ENCODE results near the gene ASTL. TPM values are rescaled to one million over a fixed set of nuclear protein-coding genes. Genes with fewer than 3 reads are reported as not detected.

The ASTL gene
- total RNA-seq, 1 experiment from 2014 or later = 2.5 TPM

DNA sequence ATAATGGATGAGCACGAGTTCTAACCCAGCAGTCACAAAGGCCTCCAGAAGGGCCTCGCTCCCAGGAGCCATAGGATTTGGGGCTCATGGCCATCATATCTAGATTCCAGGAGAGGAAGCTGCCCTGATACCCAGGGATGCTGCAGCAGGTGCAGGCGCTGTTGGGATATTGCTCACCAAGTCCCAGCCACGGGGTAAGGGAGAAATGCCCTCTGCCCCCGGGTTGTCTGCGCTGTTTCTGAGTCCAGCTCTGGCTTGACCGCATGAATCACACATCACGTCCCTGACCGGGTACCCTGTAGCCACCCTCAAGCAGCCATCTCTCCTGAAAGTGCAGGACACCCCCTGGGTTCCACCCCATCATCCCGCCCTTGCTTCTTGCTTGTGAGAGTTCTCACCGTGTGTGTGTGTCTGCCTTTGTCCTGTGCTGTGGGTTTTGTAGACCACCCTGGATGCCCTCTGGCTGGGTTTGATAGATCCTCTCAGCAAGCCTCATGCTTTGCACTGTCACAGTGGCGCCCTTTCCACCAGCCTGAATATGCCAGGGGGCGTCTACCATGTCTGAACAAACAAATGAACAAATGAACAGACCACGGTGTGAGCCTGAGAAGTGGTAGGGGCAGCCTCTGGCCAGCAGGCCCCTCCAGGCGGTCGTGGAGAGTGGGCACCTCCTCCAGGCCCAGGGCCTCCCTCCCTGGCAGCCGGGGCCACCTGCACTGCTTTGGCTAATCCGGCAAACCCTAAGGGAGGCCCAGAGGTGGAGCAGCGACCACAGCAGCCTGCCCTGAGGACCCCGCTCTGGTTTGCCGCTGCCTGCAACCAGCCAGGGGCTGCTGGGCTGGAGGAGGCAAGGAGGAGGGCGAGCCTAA, 54.1 kb downstream of the ASTL start:
- no peak for DNase-seq (ENCODE audit: low spot score)

- DNase-seq (ENCODE audit: low spot score) = no peak
Measured at GRCh38 chr2:96083064-96083939, 55.0 kb downstream of the ASTL start.

DNA sequence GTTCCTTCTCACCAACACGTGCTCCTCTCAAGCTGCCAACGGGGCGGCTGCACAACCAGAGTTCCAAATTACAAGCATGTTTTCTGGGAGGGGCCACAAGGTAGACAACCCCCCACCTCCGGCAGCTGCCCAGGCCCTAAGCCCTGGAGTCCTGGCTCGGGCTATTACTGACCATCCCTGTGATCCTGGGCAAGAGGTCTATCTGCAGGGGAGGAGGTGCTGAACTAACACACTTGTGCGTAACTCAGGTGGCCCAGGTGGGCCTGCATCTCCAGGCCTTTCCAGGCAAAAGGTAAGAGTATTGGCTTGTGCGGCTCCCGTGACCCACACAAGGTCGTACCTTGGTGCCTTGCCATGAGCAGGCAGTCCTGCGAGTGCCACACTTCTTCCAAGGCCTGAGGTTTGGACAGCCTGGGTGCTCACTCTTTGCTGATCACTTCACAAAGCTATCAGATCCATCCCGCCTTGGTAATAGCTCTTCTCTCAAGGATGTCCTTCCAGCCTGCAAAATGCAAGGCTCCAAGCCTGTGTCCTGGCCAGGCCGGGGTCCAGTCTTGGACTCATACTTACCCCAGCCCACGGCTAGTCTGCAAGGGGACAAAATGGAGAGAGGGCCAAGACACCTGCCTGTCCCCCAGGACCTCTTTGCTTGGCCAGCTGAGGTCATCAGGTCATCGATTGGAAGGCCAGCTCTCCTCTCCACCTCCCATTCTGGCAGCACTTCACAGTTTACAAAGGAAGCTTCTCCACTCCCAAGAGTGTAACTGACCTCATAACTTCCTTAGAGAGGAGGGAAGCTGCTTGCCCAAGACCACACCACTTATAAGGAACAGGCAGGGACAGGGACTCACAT, 55.9 kb downstream of the ASTL start:
- DNase-seq (ENCODE audit: low spot score) = no peak

GRCh38 chr2:96081042-96081441, 57.3 kb downstream of the ASTL start:
- no peak for DNase-seq (ENCODE audit: low spot score)

GRCh38 chr2:96075199-96075771, 63.0 kb downstream of the ASTL start:
- DNase-seq (ENCODE audit: low spot score) = no peak

GRCh38 chr2:96074156-96074555, 64.1 kb downstream of the ASTL start:
- DNase-seq (ENCODE audit: low spot score) = no peak

DNA sequence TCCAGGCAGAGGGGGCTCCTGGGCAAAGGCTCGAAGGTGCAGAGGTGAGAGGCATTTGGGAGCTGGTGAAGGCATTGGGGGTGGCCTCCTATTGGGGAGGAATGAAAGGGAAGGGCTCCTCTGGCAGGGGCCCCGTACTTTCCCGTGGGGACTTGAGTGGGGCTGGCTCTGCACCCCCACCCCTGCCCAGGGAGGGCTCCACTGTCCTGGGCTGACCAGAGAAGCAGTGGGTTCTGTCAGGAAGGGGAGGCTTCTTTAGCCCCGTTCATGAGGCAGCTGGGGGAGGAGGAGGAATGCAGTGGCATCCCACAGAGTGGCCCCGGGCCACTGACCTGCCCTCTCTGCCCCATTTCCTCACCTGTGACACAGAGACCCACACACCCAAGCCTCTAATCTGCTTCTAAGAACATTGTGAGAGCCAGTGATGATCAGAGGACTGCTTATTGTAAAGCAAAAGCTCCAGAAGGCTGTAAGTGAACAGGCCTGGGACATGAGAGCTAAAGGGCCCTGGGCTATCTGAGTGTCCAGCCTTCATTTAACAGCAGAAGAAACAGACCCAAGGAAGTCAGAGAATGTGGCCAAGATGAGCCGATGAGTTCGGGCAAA, 65.0 kb downstream of the ASTL start:
- DNase-seq (ENCODE audit: low spot score) = no peak

Other genes with a start within 250 kb of the ASTL start
- 7.3 and 9.8 TPM in 2 replicates for gene ANKRD36C, start 146.7 kb downstream of the ASTL start, total RNA-seq (2014; rRNA removed; shearing (Covaris generic))
- gene GPAT2, start 103.6 kb downstream of the ASTL start, total RNA-seq (2014; rRNA removed; shearing (Covaris generic)) = not detected in 2 replicates
- 0.46 TPM in 1 of 2 replicates, not detected in the other for gene ADRA2B, start 21.9 kb downstream of the ASTL start, total RNA-seq (2014; rRNA removed; shearing (Covaris generic))
- 73.5 and 75.7 TPM in 2 replicates for gene DUSP2, start 6.9 kb upstream of the ASTL start, total RNA-seq (2014; rRNA removed; shearing (Covaris generic))
- gene STARD7, start 70.3 kb upstream of the ASTL start, total RNA-seq (2014; rRNA removed; shearing (Covaris generic)) = 133 and 166 TPM in 2 replicates
- 26.2 and 33.1 TPM in 2 replicates for gene TMEM127, start 127.5 kb upstream of the ASTL start, total RNA-seq (2014; rRNA removed; shearing (Covaris generic))
- gene CIAO1, start 127.7 kb upstream of the ASTL start, total RNA-seq (2014; rRNA removed; shearing (Covaris generic)) = 169 and 197 TPM in 2 replicates
- 82.2 and 86.3 TPM in 2 replicates for gene SNRNP200, start 167.0 kb upstream of the ASTL start, total RNA-seq (2014; rRNA removed; shearing (Covaris generic))
- gene ITPRIPL1, start 186.8 kb upstream of the ASTL start, total RNA-seq (2014; rRNA removed; shearing (Covaris generic)) = not detected in 2 replicates
- 24.5 and 28.6 TPM in 2 replicates for gene NCAPH, start 197.3 kb upstream of the ASTL start, total RNA-seq (2014; rRNA removed; shearing (Covaris generic))

All from HT-29 (cell line).